Measurements from ENCODE around the gene PLD3. TPM values are rescaled to one million over a fixed set of nuclear protein-coding genes. Genes with fewer than 3 reads are reported as not detected.

Gene PLD3
- total and polyA plus RNA-seq, 10 donors, result 61.3 to 589 (median 250) TPM

DNA sequence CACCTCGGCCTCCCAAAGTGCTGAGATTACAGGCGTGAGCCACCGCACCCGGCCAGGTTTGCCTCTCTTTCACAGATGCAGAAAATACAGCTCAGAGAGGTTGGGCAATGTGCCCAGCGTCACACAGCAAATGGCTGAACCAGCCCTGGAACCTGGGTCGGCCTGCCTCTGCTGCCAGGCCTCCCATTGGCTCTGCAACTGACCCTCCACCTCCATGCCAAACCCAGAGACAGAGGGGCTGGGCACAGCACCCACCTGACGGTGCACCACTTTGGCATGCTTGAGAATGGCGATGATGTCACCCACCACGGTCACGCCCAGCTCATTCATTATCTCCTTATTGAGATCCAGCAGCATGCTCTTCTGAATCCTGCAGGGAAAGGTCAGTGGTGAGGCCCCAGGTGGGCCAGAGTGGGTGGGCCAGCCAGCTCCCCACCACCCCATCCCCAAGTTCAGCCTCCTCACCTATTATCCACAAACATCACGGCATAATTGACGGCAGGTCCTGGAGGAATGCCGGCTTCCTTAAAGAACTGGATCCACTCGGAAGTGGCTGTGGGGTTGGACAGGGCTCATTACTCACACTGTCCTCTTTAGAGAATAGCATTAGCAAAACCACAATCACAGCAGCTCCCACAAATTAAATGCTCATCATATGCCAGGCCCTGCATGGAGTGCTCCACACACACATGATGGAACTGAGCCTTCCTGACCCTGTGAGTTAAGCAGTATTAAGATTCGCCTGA lies 12.5 kb upstream of the PLD3 start:
- H3K36me3 ChIP-seq, result peaks cover 0 to 90% (median 54%) of the 10 kb centered on the region in 6 donors
- no peaks in the 10 kb centered on the region for H3K4me1 ChIP-seq
- no peaks in the 10 kb centered on the region for H3K9me3 ChIP-seq
- intact Hi-C loops (cut with DNase I; ENCODE audit: low total_unique reads), result no loop called here
- H3K27me3 ChIP-seq (replicated peaks in 1 of 7), result no peaks in the 10 kb centered on the region
- 90 to 98% (median 94%) methylated on average over 8 to 15 of the region's 15 CpGs for WGBS, 5 donors
- TF ChIP-seq, protein P1, sequence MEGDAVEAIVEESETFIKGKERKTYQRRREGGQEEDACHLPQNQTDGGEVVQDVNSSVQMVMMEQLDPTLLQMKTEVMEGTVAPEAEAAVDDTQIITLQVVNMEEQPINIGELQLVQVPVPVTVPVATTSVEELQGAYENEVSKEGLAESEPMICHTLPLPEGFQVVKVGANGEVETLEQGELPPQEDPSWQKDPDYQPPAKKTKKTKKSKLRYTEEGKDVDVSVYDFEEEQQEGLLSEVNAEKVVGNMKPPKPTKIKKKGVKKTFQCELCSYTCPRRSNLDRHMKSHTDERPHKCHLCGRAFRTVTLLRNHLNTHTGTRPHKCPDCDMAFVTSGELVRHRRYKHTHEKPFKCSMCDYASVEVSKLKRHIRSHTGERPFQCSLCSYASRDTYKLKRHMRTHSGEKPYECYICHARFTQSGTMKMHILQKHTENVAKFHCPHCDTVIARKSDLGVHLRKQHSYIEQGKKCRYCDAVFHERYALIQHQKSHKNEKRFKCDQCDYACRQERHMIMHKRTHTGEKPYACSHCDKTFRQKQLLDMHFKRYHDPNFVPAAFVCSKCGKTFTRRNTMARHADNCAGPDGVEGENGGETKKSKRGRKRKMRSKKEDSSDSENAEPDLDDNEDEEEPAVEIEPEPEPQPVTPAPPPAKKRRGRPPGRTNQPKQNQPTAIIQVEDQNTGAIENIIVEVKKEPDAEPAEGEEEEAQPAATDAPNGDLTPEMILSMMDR (IDR thresholded peaks at IDR 0.05 in 8 of 11, conservative IDR thresholded peaks at IDR 0.05 in 3 of 11), result no peak
- no peak for TF ChIP-seq POLR2AphosphoS5 (IDR thresholded peaks at IDR 0.05)
- TF ChIP-seq POLR2A (IDR thresholded peaks at IDR 0.05), result no peak
- H3K4me3 ChIP-seq, result no peak overlapping the region
- H3K27ac ChIP-seq, result no peak overlapping the region
- peak; percentile 38 for DNase-seq

DNA sequence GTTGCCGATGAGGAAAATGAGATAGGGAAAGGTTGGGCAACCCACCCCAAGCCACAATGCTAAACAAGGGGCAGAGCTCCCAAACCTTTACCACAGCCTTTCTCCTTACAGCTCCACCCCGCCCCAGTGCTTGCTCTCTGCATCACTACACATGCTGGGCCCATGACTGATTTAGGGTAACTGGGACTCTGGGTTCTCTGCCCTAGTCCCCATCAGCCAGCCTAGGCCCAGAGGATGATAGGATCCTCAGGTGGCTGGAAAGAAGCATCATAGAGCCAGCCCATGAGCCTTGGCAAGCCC lies 11.9 kb upstream of the PLD3 start:
- WGBS, 5 donors, result 84 to 100% (median 94%) methylated on average over 2 of the region's 2 CpGs
- no peak overlapping the region for H3K27ac ChIP-seq
- intact Hi-C loops (cut with DNase I; ENCODE audit: low total_unique reads), result no loop called here

DNA sequence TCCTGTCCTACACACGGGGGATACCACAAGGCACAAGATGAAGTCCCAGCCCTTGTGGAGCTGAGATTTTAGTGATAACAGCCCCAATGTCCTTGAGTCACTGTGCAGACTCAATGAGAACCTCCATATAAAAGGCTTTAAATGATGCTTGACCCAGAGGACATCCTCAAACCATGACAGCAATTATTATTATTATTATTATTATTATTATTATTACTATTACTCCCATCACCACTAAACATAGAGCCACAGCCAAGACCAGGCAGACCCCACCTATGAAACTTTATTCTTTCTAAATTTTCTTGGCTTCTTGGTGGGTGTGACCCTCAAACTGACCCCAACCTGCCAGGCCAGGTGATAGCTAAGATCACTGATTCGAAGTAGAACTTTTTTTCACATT lies 11.4 kb upstream of the PLD3 start:
- DNase-seq, result no peak
- 78 to 91% (median 89%) methylated on average over 2 of the region's 2 CpGs for WGBS, 5 donors
- intact Hi-C loops (cut with DNase I; ENCODE audit: low total_unique reads), result no loop called here

More for the DNA sequence above, 11.9 kb upstream of the PLD3 start:
- no peaks in the 10 kb centered on the region for H3K27me3 ChIP-seq (replicated peaks in 1 of 7)
- H3K4me1 ChIP-seq, result peaks cover 0 to 3% (median 0%) of the 10 kb centered on the region in 6 donors
- H3K9me3 ChIP-seq, result no peaks in the 10 kb centered on the region
- peaks cover 0 to 90% (median 49%) of the 10 kb centered on the region in 6 donors for H3K36me3 ChIP-seq
- DNase-seq, result no peak
- H3K4me3 ChIP-seq, result no peak overlapping the region
- TF ChIP-seq POLR2A (IDR thresholded peaks at IDR 0.05) (no peak), POLR2AphosphoS5 (IDR thresholded peaks at IDR 0.05) (no peak)
- TF ChIP-seq, protein P1 (IDR thresholded peaks at IDR 0.05 in 8 of 11, conservative IDR thresholded peaks at IDR 0.05 in 3 of 11), result no peak

DNA sequence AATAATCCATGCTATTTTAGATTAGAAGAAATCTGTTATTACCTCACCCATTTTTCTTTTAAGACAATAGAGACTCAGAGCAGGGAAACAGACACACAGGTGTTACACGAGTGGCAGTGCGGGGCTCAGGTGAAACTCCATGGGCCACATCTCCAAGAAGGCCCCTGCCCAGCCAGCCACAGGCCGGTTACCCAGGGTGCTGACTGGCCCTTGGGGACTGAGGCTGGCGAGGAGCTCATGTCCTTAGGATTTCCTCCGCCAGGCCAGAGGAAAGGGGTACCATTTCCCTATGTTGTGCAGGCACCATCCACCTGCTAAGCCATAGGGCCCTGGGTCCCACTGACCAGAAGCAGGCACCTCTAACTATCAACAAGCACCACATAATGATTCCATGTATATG lies 10.9 kb upstream of the PLD3 start:
- H3K27ac ChIP-seq, result no peak overlapping the region
- H3K4me1 ChIP-seq, result peaks cover 0 to 11% (median 1%) of the 10 kb centered on the region in 6 donors
- DNase-seq, result peak; percentile 25
- TF ChIP-seq, protein P1 (IDR thresholded peaks at IDR 0.05 in 8 of 11, conservative IDR thresholded peaks at IDR 0.05 in 3 of 11), result no peak
- TF ChIP-seq POLR2A (IDR thresholded peaks at IDR 0.05) (no peak), POLR2AphosphoS5 (IDR thresholded peaks at IDR 0.05) (no peak)
- no peak overlapping the region for H3K4me3 ChIP-seq
- WGBS, 5 donors, result 89 to 96% (median 93%) methylated on average over 5 of the region's 5 CpGs
- H3K27me3 ChIP-seq (replicated peaks in 1 of 7), result no peaks in the 10 kb centered on the region
- no peaks in the 10 kb centered on the region for H3K9me3 ChIP-seq
- peaks cover 0 to 84% (median 39%) of the 10 kb centered on the region in 6 donors for H3K36me3 ChIP-seq
- intact Hi-C loops (cut with DNase I; ENCODE audit: low total_unique reads), result no loop called here

More for the DNA sequence above, 11.4 kb upstream of the PLD3 start:
- H3K27me3 ChIP-seq (replicated peaks in 1 of 7), result no peaks in the 10 kb centered on the region
- TF ChIP-seq POLR2A (IDR thresholded peaks at IDR 0.05) (no peak), POLR2AphosphoS5 (IDR thresholded peaks at IDR 0.05) (no peak)
- TF ChIP-seq, protein P1 (IDR thresholded peaks at IDR 0.05 in 8 of 11, conservative IDR thresholded peaks at IDR 0.05 in 3 of 11), result no peak
- no peaks in the 10 kb centered on the region for H3K9me3 ChIP-seq
- H3K36me3 ChIP-seq, result peaks cover 0 to 89% (median 43%) of the 10 kb centered on the region in 6 donors
- no peak overlapping the region for H3K4me3 ChIP-seq
- no peak overlapping the region for H3K27ac ChIP-seq
- H3K4me1 ChIP-seq, result peaks cover 0 to 8% (median 0%) of the 10 kb centered on the region in 6 donors

Measured in spleen (tissue), 11 donors.